Activated CD4-positive, alpha-beta T cell treated with anti-CD3 and anti-CD28 coated beads, Interleukin-2, Interleukin-6, amounts not matched to agents 100 ng/mL and 50 ng/mL, durations not matched to agents 16 hours and 8 hours (primary cell): ENCODE measurements around the gene PTGS1.
"Not testable (repeated sequence)": the region's sequence is repeated elsewhere in the genome, so short reads cannot be mapped to it uniquely, and the experiment has no call there.

Experiments
- DNase-seq: peaks from one replicate; pipeline ENCODE4 v3.0.0-alpha.2; 2020

The PTGS1 gene

GRCh38 chr9:122370869-122371755 lies at the start of gene PTGS1:
Gene PTGS1, plus strand, starts transcription at chr9:122371024. Its CDS starts 61 bp downstream, at chr9:122371085.
- no peak for DNase-seq

DNA sequence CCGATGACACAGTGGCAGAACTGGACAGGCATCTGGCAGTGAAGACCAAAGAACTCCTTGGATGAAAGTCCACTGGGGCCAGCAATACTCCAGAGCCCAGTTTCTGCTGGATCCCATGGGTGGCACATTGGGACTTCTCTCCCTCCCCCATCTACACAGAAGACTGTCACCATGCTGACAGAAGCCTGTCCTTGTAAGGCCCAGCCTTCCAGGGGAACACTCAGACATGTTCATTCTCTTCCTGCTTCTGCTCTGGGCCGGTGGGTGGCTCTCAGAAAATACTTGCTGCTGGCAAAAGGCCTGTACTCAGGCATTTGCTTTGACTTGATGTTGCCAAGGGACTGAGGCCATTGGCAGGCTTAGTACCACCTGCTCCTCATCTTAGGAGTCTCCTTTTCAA lies 48.3 kb upstream of the PTGS1 start:
- no peak for DNase-seq

GRCh38 chr9:122324665-122325064 lies 46.2 kb upstream of the PTGS1 start:
- DNase-seq, result not testable (repeated sequence)

DNA sequence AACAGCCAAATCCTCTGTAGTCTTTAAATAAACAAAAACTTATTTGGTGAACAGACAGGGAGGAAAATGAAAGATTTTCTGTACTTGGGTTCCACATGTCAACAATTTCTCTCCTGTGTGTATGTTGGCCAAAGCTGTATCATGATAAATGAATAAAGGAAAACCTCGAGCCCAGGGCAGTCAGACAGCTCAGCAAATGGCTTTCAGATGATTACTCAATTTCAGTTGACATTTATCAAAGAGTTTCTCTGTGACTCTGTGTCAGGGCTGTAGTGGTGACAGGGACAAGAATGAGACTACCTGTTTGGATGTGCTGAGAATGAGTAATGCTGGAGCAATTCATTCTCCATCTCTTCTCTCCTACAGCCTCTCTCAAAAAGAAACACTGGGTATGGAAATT lies 45.7 kb upstream of the PTGS1 start:
- no peak for DNase-seq

- no peak for DNase-seq
Observed at GRCh38 chr9:122327175-122327574, 43.6 kb upstream of the PTGS1 start.

- DNase-seq, result no peak
Observed at GRCh38 chr9:122329597-122329996, 41.2 kb upstream of the PTGS1 start.

- not testable (repeated sequence) for DNase-seq
Observed at GRCh38 chr9:122330466-122330865, 40.4 kb upstream of the PTGS1 start.

DNA sequence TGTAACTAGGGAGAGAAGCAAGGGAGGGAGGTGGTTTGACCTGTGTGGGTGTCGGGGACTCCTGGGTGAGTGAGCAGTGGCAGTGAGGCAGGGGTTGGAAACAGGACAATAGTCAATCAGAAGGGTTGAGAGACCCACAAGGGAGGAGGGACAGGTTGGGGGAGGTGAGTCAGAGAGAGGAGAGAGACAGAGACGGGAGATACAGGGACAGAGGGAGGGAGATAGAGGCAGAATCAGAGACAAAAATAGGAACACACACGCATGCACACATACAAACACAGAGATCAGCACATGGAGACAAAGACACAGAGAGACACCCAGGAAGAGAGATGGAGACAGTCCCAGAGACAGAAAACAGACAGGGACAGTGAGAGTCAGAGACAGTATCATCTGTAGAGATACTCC lies 39.3 kb upstream of the PTGS1 start:
- no peak for DNase-seq

DNA sequence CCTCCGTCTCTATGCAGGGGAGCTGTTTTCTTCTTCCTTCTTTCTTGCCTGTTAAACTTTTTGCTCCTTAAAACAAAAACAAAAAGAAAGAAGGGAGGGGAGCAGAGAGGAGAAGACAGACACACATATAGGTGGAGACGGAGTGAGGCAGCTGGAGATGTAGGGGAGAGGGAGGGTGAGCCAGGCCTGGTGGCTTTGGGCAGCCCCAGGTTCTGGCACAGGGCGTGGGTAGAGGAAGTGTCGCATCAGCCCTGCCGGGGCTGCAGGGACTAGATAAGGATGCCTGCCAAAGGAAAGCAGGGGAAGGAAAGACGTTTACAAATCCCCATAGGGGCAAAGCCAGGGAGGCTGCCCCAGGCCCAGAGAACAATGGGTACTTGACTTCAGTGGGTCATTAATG lies 38.7 kb upstream of the PTGS1 start:
- DNase-seq, result no peak

GRCh38 chr9:122332644-122333043 lies 38.2 kb upstream of the PTGS1 start:
- DNase-seq, result no peak

DNA sequence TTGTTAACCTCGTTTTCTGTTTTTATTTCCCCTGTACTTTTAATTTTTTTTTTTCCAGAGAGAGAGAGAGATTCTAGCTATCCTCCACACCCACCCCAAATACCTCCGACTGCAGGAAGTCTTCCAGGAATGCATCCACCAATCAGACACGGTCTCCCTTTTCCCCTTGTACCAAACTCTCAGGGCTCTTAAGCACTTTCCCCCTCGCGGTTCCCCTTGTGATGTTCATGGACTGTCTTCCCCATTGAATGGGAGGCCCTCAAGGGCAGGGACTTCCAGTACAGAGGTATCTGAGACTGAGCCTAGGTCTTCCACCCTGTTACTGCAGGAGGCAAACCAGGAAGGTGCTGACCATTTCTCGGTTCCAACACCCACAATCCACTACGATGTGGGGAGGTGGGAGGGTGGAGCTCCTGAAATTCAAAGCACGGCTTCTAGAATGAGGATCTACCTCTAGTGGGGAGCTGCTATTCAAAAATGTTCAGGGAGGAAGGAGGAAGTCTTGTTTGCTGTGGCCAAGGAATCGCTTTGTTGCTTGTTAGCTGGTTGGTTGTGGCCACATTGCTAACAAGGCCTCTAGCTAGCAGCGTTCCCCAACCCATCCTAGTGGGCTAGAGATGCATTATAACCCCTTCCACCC lies 37.5 kb upstream of the PTGS1 start:
- DNase-seq, result no peak

DNA sequence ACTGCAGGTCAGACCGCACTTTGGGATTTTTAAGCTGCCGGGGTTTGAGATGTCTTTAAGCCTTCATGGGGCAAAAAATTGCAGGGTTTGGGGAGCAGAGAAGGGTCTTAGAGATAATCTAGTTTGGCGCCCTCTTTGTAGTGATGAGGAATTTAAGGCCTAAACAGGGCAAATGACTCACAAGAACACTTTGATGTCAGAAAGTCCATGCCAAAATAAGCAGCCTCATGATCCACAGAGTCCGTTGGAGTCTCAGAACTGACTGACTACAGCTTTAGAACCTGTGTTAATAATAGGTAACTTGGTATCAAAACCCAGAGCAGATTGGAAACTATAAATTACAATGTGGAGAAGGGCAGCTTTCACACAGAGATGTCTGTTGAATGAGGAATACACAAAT lies 35.9 kb upstream of the PTGS1 start:
- DNase-seq, result no peak

GRCh38 chr9:122336189-122336588 lies 34.6 kb upstream of the PTGS1 start:
- no peak for DNase-seq

DNA sequence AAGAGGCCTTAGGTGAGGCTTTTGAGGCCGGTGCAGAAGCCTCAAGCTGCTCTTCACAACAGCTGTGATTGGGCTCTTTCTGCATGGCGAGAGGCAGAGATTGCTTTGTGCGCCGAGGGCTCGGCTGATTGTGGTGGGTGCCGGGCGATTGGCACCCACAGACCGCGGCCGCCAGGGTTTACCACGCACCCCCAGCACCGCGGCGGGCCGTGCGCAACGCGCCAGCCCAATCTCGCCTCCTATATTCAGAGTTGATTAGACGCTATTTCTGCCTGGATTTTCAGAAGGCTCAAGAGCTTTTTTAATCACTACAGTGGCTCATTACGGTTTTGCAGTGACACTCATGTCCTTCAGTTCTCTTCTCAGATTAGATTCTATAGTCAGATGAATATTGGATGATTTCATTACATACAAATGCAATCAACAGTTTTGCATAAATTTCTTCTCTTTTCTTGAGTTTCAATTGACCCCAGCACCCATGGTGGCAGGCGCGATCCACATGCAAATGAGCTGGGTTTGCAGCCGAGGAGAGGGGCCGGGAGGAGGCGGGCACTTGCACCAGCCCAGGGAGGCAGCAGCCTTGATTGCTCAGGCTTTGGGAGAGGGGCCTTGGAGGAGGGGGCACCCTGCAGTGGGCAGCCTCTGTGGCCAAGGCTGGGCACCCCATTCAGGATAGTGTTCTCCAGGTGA lies 33.8 kb upstream of the PTGS1 start:
- no peak for DNase-seq

DNA sequence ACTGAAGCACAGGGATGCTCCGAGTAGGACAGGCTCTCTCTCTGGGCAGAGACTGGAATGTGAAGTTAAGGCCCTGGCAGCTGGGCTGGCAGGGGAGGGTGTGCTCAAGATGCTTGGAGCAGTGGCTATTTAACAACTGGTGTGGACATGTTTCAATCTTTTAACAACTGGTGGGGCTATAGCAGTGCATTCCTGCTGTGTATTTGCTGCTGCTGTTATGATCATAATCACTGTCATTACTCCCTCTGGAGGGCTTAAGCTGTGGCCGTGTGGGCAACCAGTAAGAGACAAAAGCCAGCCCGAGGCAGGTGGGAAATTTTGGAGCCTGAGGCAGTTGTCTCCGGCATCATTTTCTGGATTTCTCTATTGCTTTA lies 33.3 kb upstream of the PTGS1 start:
- no peak for DNase-seq

DNA sequence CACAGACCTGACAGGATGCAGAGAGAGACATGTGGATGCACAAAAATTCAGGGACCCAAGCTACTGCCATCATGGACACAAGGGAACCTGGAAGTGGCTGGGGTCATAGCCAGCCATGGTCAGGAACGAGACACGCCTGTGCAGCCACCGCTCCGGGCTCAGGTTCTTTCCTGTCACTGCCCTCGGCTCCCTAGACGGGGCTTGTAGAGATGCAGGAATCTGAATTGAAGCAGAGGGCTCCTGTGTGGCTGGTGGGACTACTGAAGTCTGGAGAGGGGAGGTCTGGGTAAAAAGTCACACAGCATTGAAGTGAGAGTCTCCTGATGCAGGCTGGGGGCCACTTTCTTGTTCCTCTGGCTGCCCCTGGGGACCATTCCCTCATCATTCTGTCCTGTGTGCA lies 32.3 kb upstream of the PTGS1 start:
- no peak for DNase-seq

DNA sequence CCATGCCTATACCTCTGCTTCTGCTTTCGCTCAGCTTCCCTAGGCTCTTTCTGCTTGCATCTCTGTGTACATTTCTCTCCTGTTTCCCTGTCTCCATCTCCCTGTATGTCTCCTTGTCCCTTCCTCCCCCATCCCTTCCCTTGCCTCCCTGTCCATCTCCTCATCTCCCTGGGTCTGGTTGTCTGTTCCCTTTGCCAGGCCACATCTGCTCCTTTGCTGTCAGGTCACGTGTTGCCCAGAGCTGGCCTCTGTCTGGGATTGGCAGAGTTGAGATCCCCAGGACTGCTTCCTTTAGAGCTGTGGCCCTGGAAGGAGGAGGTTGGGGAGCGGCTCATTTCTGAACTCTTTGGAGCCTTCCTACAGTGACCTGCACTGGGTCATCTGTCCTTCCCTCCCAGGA lies 31.8 kb upstream of the PTGS1 start:
- no peak for DNase-seq

GRCh38 chr9:122339579-122339978 lies 31.2 kb upstream of the PTGS1 start:
- no peak for DNase-seq

- no peak for DNase-seq
Observed at GRCh38 chr9:122340161-122340560, 30.7 kb upstream of the PTGS1 start.

GRCh38 chr9:122342323-122343050 lies 28.3 kb upstream of the PTGS1 start:
- DNase-seq, result no peak

- no peak for DNase-seq
Observed at GRCh38 chr9:122346478-122347347, 24.1 kb upstream of the PTGS1 start.
